ENCODE data around the gene OR6C1.
"Not testable (repeated sequence)": the region's sequence is repeated elsewhere in the genome, so short reads cannot be mapped to it uniquely, and the experiment has no call there.

Gene OR6C1

DNA sequence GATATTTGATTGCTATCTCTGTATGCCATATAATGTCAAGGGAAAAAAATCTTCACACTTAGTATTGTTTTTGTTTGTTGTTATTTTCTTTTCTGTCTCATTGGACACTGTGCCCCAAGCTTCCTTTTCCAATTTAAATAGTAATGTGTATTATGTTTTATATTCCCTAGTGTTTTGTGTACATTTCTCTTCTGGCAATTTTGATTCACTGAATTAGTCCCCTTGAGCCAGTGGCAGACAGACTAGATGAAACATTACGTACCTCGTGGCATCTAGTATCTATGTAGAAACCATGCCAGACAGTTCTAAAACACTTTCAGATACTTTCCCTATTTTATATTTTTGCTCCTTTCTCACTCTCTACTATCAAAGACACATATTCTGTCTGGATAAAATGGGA lies at the start of gene OR6C1:
OR6C1 (plus strand) TSS at position 301 of the 400 bp plus-strand sequence. CDS start 6,257 bp downstream, outside the sequence.
- no peak for DNase-seq (ENCODE audit: low read depth)

DNA sequence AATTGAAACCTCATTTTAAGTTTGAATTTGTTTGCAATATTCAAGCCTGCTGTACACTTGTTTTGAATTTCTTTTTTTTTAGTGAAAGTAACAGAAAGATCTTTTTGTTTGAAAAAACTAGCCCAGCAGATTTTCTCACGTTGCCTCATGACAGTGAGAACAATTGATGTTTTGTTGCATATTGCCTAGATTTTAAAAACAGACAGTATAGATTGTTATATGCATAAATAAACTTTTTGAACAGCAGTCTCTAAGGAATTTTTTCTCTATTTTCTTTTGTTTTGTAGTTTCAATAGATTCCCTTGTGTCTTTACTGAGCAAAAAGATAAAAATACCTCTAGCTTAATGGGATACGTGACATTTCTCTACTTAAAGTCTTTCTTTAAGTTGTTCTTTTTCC lies 33.2 kb upstream of the OR6C1 start:
- no peak for DNase-seq (ENCODE audit: low read depth)

DNA sequence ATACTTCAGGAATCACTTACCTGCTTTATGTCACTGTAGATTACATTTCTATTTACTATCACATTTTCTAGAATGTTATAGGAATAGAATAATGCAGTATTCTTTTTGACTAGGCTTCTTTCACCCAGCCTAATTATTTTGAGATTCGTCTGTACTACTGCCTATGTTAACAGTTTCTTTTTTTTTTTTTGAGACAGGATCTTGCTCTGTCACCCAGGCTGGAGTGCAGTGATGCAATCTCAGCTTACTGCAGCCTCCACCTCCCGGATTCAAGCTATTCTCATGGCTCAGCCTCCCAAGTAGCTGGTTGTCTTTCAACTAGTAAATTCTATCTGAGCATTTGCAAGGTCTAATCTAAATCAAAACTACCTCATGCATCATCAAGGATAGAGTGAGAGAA lies 24.1 kb upstream of the OR6C1 start:
- no peak for DNase-seq (ENCODE audit: low read depth)

DNA sequence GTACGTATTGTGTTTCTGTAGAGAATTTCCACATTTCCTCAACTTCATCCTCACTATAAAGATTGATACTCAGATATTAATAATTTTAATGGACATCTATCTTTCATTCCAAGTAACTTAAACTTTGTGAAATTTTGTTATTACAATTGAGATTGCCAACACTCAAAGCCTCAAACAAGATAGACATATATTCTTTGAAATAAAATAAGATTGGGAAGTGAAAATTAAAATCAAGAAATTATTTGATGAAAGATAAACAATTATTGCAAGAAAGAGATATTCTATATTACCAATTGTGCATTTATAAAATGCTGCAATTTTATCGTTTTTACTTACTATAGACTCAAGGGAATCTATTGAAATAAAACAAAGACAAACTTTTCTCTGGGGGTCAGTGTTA lies 17.7 kb upstream of the OR6C1 start, which contains the start of gene OR6C6:
OR6C6 (minus strand) TSS at position 101 of the 400 bp plus-strand sequence. CDS start 1,337 bp downstream, outside the sequence.
- DNase-seq (ENCODE audit: low read depth), result no peak

DNA sequence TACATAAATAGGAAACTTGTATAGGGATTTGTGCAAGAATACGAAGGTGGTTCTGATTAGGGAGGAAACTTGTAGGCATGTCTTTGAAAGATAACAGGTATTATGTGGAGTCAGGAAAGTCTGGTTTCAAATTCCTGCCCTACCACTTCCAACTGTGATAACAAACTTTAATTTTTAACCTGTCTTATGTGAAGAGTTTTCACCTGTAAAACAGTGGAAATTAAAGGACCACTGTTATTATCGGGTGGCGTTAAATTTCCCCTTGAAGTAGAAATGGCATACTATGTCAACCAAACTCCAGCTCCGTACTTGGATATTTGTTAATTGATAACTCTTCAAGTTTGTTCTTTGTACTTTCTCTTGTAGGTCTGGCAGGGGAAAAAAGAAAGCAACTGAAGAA lies 6.1 kb downstream of the OR6C1 start:
- no peak for DNase-seq (ENCODE audit: low read depth)

DNA sequence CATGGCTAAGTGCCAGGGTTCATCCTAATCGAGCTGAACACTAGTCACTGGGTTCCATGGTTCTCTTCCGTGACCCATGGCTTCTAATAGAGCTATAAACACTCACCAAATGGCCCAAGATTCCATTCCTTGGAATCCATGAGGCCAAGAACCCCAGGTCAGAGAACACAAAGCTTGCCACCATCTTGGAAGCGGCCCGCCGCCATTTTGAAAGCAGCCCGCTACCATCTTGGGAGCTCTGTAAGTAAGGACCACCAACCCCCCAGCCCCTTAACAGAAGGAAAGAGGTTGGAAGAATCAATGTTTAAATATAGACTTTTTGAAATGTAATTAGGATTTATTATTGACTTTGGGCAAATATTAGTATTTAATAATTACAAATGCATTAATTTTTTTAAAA lies 11.7 kb downstream of the OR6C1 start:
- not testable (repeated sequence) for DNase-seq (ENCODE audit: low read depth)

DNA sequence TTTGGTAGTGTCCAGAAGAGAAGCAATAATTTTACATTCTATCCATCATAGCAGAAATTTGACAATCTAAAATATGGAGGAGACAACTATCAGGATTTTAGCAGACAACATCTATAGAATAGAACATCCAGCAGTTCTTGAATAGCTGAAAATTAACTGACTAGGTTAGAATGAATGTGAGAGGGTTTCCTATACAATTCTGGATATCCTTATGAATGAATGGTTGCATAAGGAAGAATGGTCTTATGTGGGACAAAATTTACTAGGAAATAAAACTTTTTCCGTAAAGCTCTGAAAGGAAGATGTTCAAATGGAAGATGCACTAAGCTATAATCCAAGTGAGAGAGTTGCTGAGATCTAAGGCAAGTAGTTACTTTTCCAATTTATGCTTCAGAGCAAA lies 16.3 kb downstream of the OR6C1 start, which contains the start of gene OR6C3:
OR6C3 (plus strand) TSS at position 301 of the 400 bp plus-strand sequence. CDS start 955 bp downstream, outside the sequence.
- DNase-seq (ENCODE audit: low read depth), result no peak

DNA sequence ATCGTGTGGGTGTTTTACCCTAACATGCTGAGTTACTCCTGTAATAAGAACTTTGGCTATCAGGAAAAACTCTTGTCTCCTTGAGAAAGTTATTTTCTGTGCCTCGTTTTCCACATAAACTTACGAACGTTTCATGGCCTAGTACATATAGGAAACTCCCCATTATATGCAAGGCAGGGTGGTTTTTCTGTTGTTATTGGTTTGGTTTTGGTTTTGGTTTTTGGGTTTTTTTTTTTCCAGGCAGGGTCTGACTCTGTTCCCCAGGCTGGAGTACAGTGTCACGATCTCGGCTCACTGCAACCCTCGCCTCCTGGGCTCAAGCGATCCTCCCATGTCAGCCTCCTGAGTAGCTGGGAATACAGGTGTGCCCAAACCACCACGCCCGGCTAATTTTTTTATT lies 21.9 kb downstream of the OR6C1 start:
- DNase-seq (ENCODE audit: low read depth), result no peak

DNA sequence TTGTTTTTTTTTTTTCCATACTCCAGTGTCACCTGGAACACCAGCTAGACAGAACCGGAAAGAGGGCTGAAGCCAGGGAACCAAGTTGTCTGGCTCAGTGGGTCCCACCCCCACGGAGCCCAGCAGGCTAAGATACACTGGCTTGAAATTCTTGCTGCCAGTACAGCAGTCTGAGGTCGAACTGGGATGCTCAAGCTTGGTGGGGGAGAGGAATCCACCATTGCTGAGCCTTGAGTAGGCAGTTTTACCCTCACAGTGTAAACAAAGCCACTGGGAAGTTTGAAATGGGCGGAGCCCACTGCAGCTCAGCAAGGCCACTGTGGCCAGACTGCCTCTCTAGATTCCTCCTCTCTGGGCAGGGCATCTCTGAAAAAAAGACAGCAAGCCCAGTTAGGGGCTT lies 41.2 kb downstream of the OR6C1 start:
- DNase-seq (ENCODE audit: low read depth), result not testable (repeated sequence)

DNA sequence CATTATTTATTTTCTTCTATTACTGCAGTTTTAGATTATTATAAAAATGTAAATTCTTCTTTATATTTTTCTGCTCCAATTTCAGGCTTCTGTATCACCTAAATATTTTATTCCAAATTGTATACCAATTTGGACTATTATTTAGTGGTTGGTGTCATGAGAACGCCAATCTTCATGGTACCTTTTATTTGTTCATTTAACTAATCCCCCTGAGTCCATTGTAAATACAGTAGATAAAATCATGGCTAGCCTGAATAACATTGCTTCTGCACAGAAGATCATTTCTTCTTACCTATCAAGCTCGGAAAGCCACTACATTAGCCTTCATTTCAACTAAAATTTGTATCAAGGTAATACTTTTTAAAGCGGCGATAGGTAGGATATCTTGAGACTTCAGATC lies 48.5 kb downstream of the OR6C1 start, which contains the start of gene OR6C75:
OR6C75 (plus strand) TSS at position 301 of the 400 bp plus-strand sequence. CDS start 2,136 bp downstream, outside the sequence.
- no peak for DNase-seq (ENCODE audit: low read depth)

DNA sequence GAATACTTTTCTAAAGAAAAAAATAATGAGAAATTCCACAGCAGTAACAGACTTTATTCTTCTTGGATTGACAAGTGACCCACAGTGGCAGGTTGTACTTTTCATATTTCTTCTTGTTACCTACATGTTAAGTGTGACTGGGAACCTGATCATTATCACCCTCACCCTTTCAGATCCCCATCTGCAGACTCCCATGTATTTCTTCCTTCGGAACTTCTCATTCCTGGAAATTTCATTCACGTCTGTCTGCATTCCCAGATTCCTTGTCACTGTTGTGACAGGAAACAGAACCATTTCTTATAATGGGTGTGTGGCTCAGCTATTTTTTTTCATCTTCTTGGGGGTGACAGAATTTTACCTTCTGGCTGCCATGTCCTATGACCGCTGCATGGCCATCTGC lies 50.9 kb downstream of the OR6C1 start:
- no peak for DNase-seq (ENCODE audit: low read depth)
